ENCODE results near the gene ADAMTSL3.

DNA sequence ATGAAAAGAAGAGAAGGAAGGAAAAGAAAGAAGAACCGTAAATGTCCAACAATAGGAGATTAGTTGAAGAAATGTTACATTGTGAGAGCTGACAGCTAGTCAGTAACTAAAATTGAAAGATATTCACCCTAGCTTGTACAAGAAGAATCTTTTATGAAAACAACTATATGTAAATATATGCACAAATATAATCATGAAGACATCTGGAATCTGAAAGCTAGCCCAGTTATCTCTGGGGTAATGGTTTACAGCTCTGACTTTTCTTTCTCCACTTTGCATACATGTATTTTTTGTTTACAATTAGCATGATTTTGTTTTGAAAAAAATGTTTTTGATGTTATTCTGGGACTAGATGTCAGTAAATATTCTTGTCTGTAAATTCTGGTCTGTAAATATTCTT lies 37.1 kb upstream of the ADAMTSL3 start:
- no peak for TF ChIP-seq CREB1 (IDR thresholded peaks at IDR 0.05; ENCODE audit: low read depth)
- no peak for TF ChIP-seq TEAD4 (IDR thresholded peaks at IDR 0.05)
- TF ChIP-seq TCF12 (IDR thresholded peaks at IDR 0.05; ENCODE audit: low read depth) = no peak
- TF ChIP-seq, protein P1, sequence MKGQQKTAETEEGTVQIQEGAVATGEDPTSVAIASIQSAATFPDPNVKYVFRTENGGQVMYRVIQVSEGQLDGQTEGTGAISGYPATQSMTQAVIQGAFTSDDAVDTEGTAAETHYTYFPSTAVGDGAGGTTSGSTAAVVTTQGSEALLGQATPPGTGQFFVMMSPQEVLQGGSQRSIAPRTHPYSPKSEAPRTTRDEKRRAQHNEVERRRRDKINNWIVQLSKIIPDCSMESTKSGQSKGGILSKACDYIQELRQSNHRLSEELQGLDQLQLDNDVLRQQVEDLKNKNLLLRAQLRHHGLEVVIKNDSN (IDR thresholded peaks at IDR 0.05) = no peak
- TF ChIP-seq CEBPB (IDR thresholded peaks at IDR 0.05) = no peak
- no peak for TF ChIP-seq REST (IDR thresholded peaks at IDR 0.05; ENCODE audit: low read depth)
- no peak for TF ChIP-seq RAD21 (IDR thresholded peaks at IDR 0.05; ENCODE audit: low read depth)
- no peak for TF ChIP-seq YY1 (IDR thresholded peaks at IDR 0.05; ENCODE audit: low read depth)
- TF ChIP-seq MAX (IDR thresholded peaks at IDR 0.05) = no peak
- TF ChIP-seq EGR1 (IDR thresholded peaks at IDR 0.05) = no peak
- no peak for TF ChIP-seq FOXM1 (IDR thresholded peaks at IDR 0.05; ENCODE audit: borderline replicate concordance, low read depth)
